GM12878 (cell line): ENCODE data around the gene PLA2G6. TPM values are rescaled to one million over a fixed set of nuclear protein-coding genes. Genes with fewer than 3 reads are reported as not detected.

ENCODE experiments used
- ATAC-seq: fragments of 200-7000 bp; cut with Tn5 transposase; 3 replicates; pipeline ENCODE4 v1.9.1; 2020; ENCODE audit warnings: mild to moderate bottlenecking, moderate library complexity
- BruUV-seq: library from RNA; stranded (reverse); fragments of 400-500 nt; replicated peaks from 2 replicates; lab custom pipeline; 2021; lab: Mats Ljungman, UMichigan
- CTCF ChIA-PET: fragments of 300-600 bp; sonication (Branson Sonifier 250); formaldehyde crosslinking; extraction: SDS; loops from one replicate; lab custom pipeline; 2021; ENCODE audit warnings: inconsistent platforms; lab: Yijun Ruan, JAX
- POLR2A ChIA-PET: fragments of 350-600 bp; formaldehyde crosslinking; extraction: SDS; loops from one replicate; lab custom pipeline; 2021; ENCODE audit warnings: inconsistent platforms; lab: Charles Lee
- RAD21 ChIA-PET: fragments of 300-600 bp; sonication (Branson Sonifier 250); formaldehyde crosslinking; loops from one replicate; lab custom pipeline; 2023; ENCODE audit warnings: antibody characterized with exemption; ENCODE audit not compliant: unreplicated experiment; lab: Charles Lee
- SMC1A ChIA-PET: fragments of 300-600 bp; sonication (Branson Sonifier 250); formaldehyde crosslinking; loops from one replicate; lab custom pipeline; 2023; ENCODE audit not compliant: unreplicated experiment, uncharacterized antibody; lab: Charles Lee
- DNase-seq: peaks from one replicate; pipeline ENCODE4 v3.0.0-alpha.2; 2011; ENCODE audit warnings: low read depth, low spot score
- FAIRE-seq: peaks from 3 replicates; lab custom pipeline; 2011; peaks lifted over from hg19 to GRCh38; lab: Jason Lieb, UNC
- H2AFZ ChIP-seq: 2 replicates; pipeline ENCODE4 v1.6.0; 2011; ENCODE audit warnings: low read depth, low read length, control low read depth; ENCODE audit not compliant: control insufficient read depth
- H3K27ac ChIP-seq: 2 replicates; pipeline ENCODE4 v1.5.1; 2011; ENCODE audit warnings: control low read depth; ENCODE audit not compliant: control insufficient read depth, insufficient read depth
- H3K27me3 ChIP-seq, 2 experiments: replicated peaks in 1 of 2; 2 replicates each; pipeline versions ENCODE4 v1.6.0 to v1.6.1; 2011; ENCODE audit warnings: low read length in 1 of 2; ENCODE audit not compliant: control insufficient read depth in 2 of 2, insufficient read depth in 2 of 2
- H3K36me3 ChIP-seq, 2 experiments: 2 replicates each; pipeline ENCODE4 v1.5.1; 2011; ENCODE audit warnings: low read length in 1 of 2; ENCODE audit not compliant: control insufficient read depth in 2 of 2, insufficient read depth in 2 of 2
- H3K4me1 ChIP-seq: 2 replicates; pipeline ENCODE4 v1.6.1; 2011; ENCODE audit warnings: mild to moderate bottlenecking, low read length, moderate library complexity, mixed read lengths; ENCODE audit not compliant: control insufficient read depth, insufficient read depth
- H3K4me2 ChIP-seq: 2 replicates; pipeline ENCODE4 v1.6.0; 2011; ENCODE audit warnings: control low read depth; ENCODE audit not compliant: control insufficient read depth, insufficient read depth
- H3K4me3 ChIP-seq: fragments of 200-600 bp; sonication (generic); 2 replicates; pipeline ENCODE4 v1.5.1; 2016
- H3K79me2 ChIP-seq: 2 replicates; pipeline ENCODE4 v1.6.0; 2011; ENCODE audit warnings: low read length; ENCODE audit not compliant: control insufficient read depth, insufficient read depth
- H3K9ac ChIP-seq: 2 replicates; pipeline ENCODE4 v1.8.0; 2011; ENCODE audit warnings: low read length, control low read depth, mixed read lengths; ENCODE audit not compliant: control insufficient read depth, insufficient read depth
- H3K9me3 ChIP-seq: replicated peaks from 3 replicates; pipeline ENCODE4 v1.5.1; 2011; ENCODE audit warnings: mild to moderate bottlenecking, low read length; ENCODE audit not compliant: control insufficient read depth, insufficient read depth
- H4K20me1 ChIP-seq: 2 replicates; pipeline ENCODE4 v1.6.0; 2011; ENCODE audit not compliant: control insufficient read depth, insufficient read depth
- BRCA1 ChIP-seq: IDR thresholded peaks from 2 replicates; pipeline ENCODE4 v1.6.1; 2011; ENCODE audit warnings: low read depth, low read length, improper control_type of control experiment
- CBFB ChIP-seq: IDR thresholded peaks from 2 replicates; pipeline ENCODE4 v1.6.1; 2016; ENCODE audit warnings: antibody characterized with exemption, low read depth
- CBX5 ChIP-seq: sonication (generic); IDR thresholded peaks from 2 replicates; pipeline ENCODE4 v1.6.1; 2016; ENCODE audit warnings: low read depth, moderate library complexity, mild to moderate bottlenecking, inconsistent platforms
- CEBPZ ChIP-seq: fragments of 150-350 bp; IDR thresholded peaks from 2 replicates; pipeline ENCODE4 v1.6.1; 2016; ENCODE audit warnings: low read depth, low read length
- CHD4 ChIP-seq: fragments of 200-600 bp; sonication (generic); IDR thresholded peaks from 2 replicates; pipeline ENCODE4 v1.6.1; 2016; ENCODE audit warnings: mild to moderate bottlenecking
- EED ChIP-seq: sonication (generic); IDR thresholded peaks from 2 replicates; pipeline ENCODE4 v1.6.1; 2016; ENCODE audit warnings: antibody characterized with exemption, low read depth
- GABPA ChIP-seq: IDR thresholded peaks from 2 replicates; pipeline ENCODE4 v1.6.1; 2014; ENCODE audit warnings: antibody characterized with exemption, low read depth, mild to moderate bottlenecking, inconsistent platforms
- IKZF1 ChIP-seq: fragments of 450-650 bp; conservative IDR thresholded peaks from 2 replicates; pipeline ENCODE4 v1.6.1; 2017; ENCODE audit warnings: antibody characterized with exemption, mild to moderate bottlenecking
- MEF2B ChIP-seq: fragments of 450-650 bp; IDR thresholded peaks from 2 replicates; pipeline ENCODE4 v1.6.1; 2018; ENCODE audit warnings: mild to moderate bottlenecking, moderate library complexity; ENCODE audit not compliant: partially characterized antibody, poor library complexity, severe bottlenecking
- PKNOX1 ChIP-seq: fragments of 450-650 bp; IDR thresholded peaks from 2 replicates; pipeline ENCODE4 v1.6.1; 2016; ENCODE audit warnings: mild to moderate bottlenecking
- RCOR1 ChIP-seq: conservative IDR thresholded peaks from 2 replicates; pipeline ENCODE4 v1.6.1; 2012; ENCODE audit warnings: low read depth, low read length, improper control_type of control experiment
- RUNX3 ChIP-seq: IDR thresholded peaks from 2 replicates; pipeline ENCODE4 v1.6.1; 2012; ENCODE audit warnings: low read length, inconsistent platforms
- SMAD5 ChIP-seq: IDR thresholded peaks from 2 replicates; pipeline ENCODE4 v1.6.1; 2016; ENCODE audit warnings: antibody characterized with exemption, low read depth
- SP1 ChIP-seq: IDR thresholded peaks from one replicate; pipeline ENCODE4 v1.6.1; 2011; ENCODE audit warnings: low read depth, low read length
- SPI1 ChIP-seq: IDR thresholded peaks from 2 replicates; pipeline ENCODE4 v1.6.1; 2011; ENCODE audit warnings: low read depth, mild to moderate bottlenecking, low read length, moderate library complexity, borderline replicate concordance; ENCODE audit not compliant: insufficient read depth
- STAT1 ChIP-seq: fragments of 450-650 bp; conservative IDR thresholded peaks from 2 replicates; pipeline ENCODE4 v1.6.1; 2014; ENCODE audit warnings: antibody characterized with exemption, mild to moderate bottlenecking
- WGBS: methylation state at CpG from one replicate; pipeline ENCODE4 v1.1.6; 2016; ENCODE audit warnings: low lambda C conversion rate; ENCODE audit not compliant: insufficient replicate concordance, insufficient coverage; ENCODE audit errors: missing lambda C conversion rate; 5-methylcytosine and 5-hydroxymethylcytosine counted together
- in situ Hi-C: fragments of 300-500 bp; cut with MboI; formaldehyde crosslinking; loops from 9 replicates; pipeline ENCODE4 v1.14.3; 2018; ENCODE audit warnings: mixed read lengths
- intact Hi-C: fragments of 100-400 bp; cut with micrococcal nuclease; formaldehyde crosslinking; loops from one replicate; pipeline ENCODE4 v1.14.2; 2022; ENCODE audit not compliant: unreplicated experiment
- polyA plus RNA-seq, 11 experiments: library from polyadenylated mRNA; depleted of rRNA in 4 of 11; unstranded in 6 of 11; stranded (reverse) in 5 of 11; fragments of >200 nt; fragmentation: Nextera tagmentation in 4 of 11; fragmentation: Illumina TruSeq in 1 of 11; extraction: Ambion mirVana in 4 of 11; extraction: Trizol in 1 of 11; gene quantifications; 1 replicate in 1 of 11; 2 replicates in 10 of 11; pipeline versions ENCODE4 v1.2.1 to v1.2.3, GENCODE V29; 2011 to 2016; ENCODE audit warnings: inconsistent platforms in 2 of 11, missing spikeins in 2 of 11, low read depth in 1 of 11
- total RNA-seq, 4 experiments: library from RNA; depleted of rRNA in 3 of 4; stranded (reverse); fragments of >200 nt in 3 of 4; fragmentation: Illumina TruSeq in 1 of 4; extraction: Trizol in 1 of 4; gene quantifications; 2 replicates each; pipeline versions ENCODE4 v1.2.1 to v1.2.3, GENCODE V29; 2013 to 2021
- TF ChIP-seq, protein P1 (sequence below): IDR thresholded peaks from 2 replicates; pipeline ENCODE4 v1.6.1; 2011; ENCODE audit warnings: borderline replicate concordance, low read depth, mild to moderate bottlenecking, moderate library complexity, low read length; ENCODE audit not compliant: insufficient read depth, poor library complexity, severe bottlenecking

The PLA2G6 gene
- total and polyA plus RNA-seq, 10 of the 15 experiments (the other 5 are each of a cell fraction or from before 2014, with no cell fraction given): 0.15 to 42.2 (median 15.8) TPM

DNA sequence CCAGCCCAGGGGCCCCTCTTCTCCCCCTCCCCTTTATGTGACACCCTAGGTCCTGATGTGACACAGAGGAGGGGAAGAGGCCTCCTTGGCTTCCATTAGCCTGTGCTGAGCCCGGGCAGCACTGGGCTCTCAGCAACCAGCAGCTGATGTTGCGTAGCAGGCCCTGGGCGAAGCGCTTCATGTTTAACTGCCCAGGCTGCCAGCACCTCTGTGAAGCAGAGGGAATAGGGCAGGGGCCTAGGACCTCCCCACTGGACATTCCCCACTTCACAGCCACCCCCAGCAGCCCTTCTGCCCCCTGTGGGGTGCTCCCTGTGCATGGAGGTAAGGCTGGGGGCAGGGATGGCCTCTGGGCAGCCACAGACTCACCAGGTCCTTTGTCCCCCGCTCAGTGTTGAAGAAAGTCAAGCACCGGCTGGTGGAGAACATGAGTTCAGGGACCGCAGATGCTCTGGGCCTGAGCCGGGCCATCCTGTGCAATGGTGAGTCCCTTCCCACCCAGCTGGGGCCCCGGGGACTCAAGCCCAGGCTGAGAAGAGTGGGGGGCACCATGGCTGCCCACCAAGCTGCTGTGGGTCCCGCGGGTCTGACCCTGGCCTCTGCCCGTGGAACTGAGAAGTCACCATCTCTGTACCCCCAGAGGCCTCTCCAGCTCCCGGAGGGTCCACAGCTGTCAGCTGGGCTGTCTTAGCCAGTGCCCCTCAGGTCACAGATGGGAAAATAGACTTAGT is 112.8 kb downstream of the PLA2G6 start:
- Histone ChIP-seq H3K4me3 (no peak overlapping the region), H3K36me3 (no peaks in the 10 kb centered on the region; a peak in 3 of 4 replicates), H3K27ac (no peak overlapping the region), H3K4me2 (no peak overlapping the region), H3K79me2 (no peaks in the 10 kb centered on the region), H3K9ac (no peak overlapping the region), H3K27me3 (no peaks in the 10 kb centered on the region), H3K4me1 (no peaks in the 10 kb centered on the region), H4K20me1 (no peaks in the 10 kb centered on the region), H2AFZ (no peak overlapping the region), H3K9me3 (no peaks in the 10 kb centered on the region)
- ATAC-seq (no peak), DNase-seq (no peak), FAIRE-seq (no peak)
- RAD21 ChIA-PET: interaction anchor here (0.5 to 1.0 kb wide), 3 partner anchors 16 to 188 kb away, joined by 3 to 4 read pairs (median 3); no protein-coding TSS in a partner anchor
- no TSS peak for BruUV-seq
- intact Hi-C loops: no loop called here
- CTCF ChIA-PET: interaction anchor here (3.1 kb wide), 1 partner anchor 16 kb away, joined by 17 read pairs; no protein-coding TSS in a partner anchor
- in situ Hi-C loops: no loop called here
- POLR2A ChIA-PET: interaction anchor here (0.5 kb wide), 1 partner anchor 277 kb away, joined by 6 read pairs; no protein-coding TSS in a partner anchor
- SMC1A ChIA-PET: interaction anchor here (0.9 kb wide), 1 partner anchor 60 kb away, joined by 3 read pairs; no protein-coding TSS in a partner anchor
- WGBS: 83% methylated on average over 13 of the region's 13 CpGs
- TF ChIP-seq BRCA1 (no peak), RUNX3 (no peak), GABPA (no peak), MEF2B (no peak), EED (no peak), CBX5 (no peak), IKZF1 (no peak), SPI1 (no peak), SP1 (no peak), STAT1 (no peak), RCOR1 (no peak), CEBPZ (no peak), SMAD5 (no peak), PKNOX1 (no peak), CBFB (no peak), CHD4 (no peak)
- TF ChIP-seq, protein P1, sequence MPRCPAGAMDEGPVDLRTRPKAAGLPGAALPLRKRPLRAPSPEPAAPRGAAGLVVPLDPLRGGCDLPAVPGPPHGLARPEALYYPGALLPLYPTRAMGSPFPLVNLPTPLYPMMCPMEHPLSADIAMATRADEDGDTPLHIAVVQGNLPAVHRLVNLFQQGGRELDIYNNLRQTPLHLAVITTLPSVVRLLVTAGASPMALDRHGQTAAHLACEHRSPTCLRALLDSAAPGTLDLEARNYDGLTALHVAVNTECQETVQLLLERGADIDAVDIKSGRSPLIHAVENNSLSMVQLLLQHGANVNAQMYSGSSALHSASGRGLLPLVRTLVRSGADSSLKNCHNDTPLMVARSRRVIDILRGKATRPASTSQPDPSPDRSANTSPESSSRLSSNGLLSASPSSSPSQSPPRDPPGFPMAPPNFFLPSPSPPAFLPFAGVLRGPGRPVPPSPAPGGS: no peak
